Calu3 (cell line): Measurements from ENCODE around the gene HOOK1. TPM values are rescaled to one million over a fixed set of nuclear protein-coding genes. Genes with fewer than 3 reads are reported as not detected.
"Not testable (repeated sequence)": the region's sequence is repeated elsewhere in the genome, so short reads cannot be mapped to it uniquely, and the experiment has no call there.

Experiments used
- BruUV-seq: library from RNA; stranded (reverse); fragments of 400-500 nt; replicated peaks from 2 replicates; lab custom pipeline; 2021; lab: Mats Ljungman, UMichigan
- CTCF ChIA-PET: fragments of 300-600 bp; sonication (Branson Sonifier 250); formaldehyde crosslinking; loops from one replicate; lab custom pipeline; 2022; ENCODE audit warnings: antibody characterized with exemption; lab: Charles Lee
- DNase-seq: peaks from one replicate; pipeline ENCODE4 v3.0.0; 2022
- H3K27ac Mint-ChIP-seq: one replicate; pipeline ENCODE4 v1.8.0; 2022; ENCODE audit warnings: mixed read lengths; ENCODE audit not compliant: unreplicated experiment
- H3K27me3 Mint-ChIP-seq: one replicate; pipeline ENCODE4 v1.8.0; 2022; ENCODE audit warnings: mixed read lengths; ENCODE audit not compliant: unreplicated experiment
- H3K36me3 Mint-ChIP-seq: one replicate; pipeline ENCODE4 v1.8.0; 2022; ENCODE audit warnings: mild to moderate bottlenecking, moderate library complexity, mixed read lengths; ENCODE audit not compliant: insufficient read depth, unreplicated experiment
- H3K4me1 Mint-ChIP-seq: one replicate; pipeline ENCODE4 v1.8.0; 2022; ENCODE audit warnings: mild to moderate bottlenecking, low read depth, mixed read lengths; ENCODE audit not compliant: unreplicated experiment
- H3K4me3 Mint-ChIP-seq: one replicate; pipeline ENCODE4 v1.8.0; 2022; ENCODE audit warnings: mild to moderate bottlenecking, low read depth, moderate library complexity, mixed read lengths; ENCODE audit not compliant: unreplicated experiment
- H3K9me3 Mint-ChIP-seq: one replicate; pipeline ENCODE4 v1.8.0; 2022; ENCODE audit warnings: low read depth, mixed read lengths; ENCODE audit not compliant: unreplicated experiment
- intact Hi-C: fragments of 100-400 bp; cut with micrococcal nuclease; formaldehyde crosslinking; loops from one replicate; pipeline ENCODE4 v1.10.0; 2022; ENCODE audit not compliant: unreplicated experiment
- total RNA-seq: library from RNA; stranded (reverse); gene quantifications from 2 replicates; pipeline ENCODE4 v1.2.3, GENCODE V29; 2022
- TF ChIP-seq, protein P1 (sequence below): fragments of 200-600 bp; IDR thresholded peaks from one replicate; pipeline ENCODE4 v1.8.0; 2022; ENCODE audit warnings: antibody characterized with exemption; ENCODE audit not compliant: unreplicated experiment

The HOOK1 gene
- total RNA-seq, 1 experiment from 2014 or later, result 50.4 TPM

DNA sequence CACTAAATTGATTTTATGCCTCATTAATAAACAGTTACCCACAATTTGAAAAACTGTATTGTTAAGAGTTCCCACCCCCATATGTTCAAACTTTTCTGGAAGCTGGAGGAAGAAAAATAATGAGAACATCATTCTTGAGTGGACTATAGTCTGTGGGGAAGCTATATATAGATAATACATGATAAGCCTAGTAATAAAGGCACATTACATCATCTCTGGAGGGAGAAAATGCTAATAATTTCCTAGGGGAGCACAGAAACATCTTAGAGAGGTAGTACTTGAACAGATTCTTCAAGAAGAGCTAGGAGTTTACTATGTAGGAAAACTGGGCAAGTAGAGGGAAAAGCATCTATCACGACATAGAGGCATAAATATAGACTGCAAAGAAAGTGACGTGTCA, 92.2 kb downstream of the HOOK1 start:
- H3K4me3 Mint-ChIP-seq, result no peak overlapping the region
- no TSS peak for BruUV-seq
- no peaks in the 10 kb centered on the region for H3K27me3 Mint-ChIP-seq
- no peak overlapping the region for H3K27ac Mint-ChIP-seq
- TF ChIP-seq, protein P1, sequence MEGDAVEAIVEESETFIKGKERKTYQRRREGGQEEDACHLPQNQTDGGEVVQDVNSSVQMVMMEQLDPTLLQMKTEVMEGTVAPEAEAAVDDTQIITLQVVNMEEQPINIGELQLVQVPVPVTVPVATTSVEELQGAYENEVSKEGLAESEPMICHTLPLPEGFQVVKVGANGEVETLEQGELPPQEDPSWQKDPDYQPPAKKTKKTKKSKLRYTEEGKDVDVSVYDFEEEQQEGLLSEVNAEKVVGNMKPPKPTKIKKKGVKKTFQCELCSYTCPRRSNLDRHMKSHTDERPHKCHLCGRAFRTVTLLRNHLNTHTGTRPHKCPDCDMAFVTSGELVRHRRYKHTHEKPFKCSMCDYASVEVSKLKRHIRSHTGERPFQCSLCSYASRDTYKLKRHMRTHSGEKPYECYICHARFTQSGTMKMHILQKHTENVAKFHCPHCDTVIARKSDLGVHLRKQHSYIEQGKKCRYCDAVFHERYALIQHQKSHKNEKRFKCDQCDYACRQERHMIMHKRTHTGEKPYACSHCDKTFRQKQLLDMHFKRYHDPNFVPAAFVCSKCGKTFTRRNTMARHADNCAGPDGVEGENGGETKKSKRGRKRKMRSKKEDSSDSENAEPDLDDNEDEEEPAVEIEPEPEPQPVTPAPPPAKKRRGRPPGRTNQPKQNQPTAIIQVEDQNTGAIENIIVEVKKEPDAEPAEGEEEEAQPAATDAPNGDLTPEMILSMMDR, result no peak
- intact Hi-C loops, result no loop called here
- H3K4me1 Mint-ChIP-seq, result no peaks in the 10 kb centered on the region
- no peak for DNase-seq
- no peaks in the 10 kb centered on the region for H3K9me3 Mint-ChIP-seq
- CTCF ChIA-PET, result no interaction called here
- H3K36me3 Mint-ChIP-seq, result no peaks in the 10 kb centered on the region

DNA sequence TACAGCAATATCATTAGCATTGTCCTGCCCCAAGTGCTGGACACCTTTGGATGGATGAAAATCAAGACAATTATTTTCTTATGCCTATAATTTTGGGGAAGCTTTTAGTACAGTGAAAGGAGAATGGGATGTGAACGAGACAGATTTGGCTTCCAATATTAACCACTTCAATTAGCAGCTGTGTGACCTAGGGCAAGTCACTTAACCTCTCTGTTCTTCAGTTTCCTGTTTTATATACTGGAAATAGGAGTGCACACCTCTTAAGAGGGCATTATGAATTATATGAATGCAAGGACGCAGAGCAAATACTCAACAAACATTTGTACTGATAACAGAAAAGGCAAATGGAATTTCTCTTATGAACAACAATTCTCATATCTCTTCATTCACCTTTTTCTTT, 93.3 kb downstream of the HOOK1 start:
- DNase-seq, result no peak
- Mint-ChIP-seq H3K9me3 (no peaks in the 10 kb centered on the region), H3K36me3 (no peaks in the 10 kb centered on the region), H3K27me3 (no peaks in the 10 kb centered on the region), H3K27ac (no peak overlapping the region), H3K4me1 (no peaks in the 10 kb centered on the region), H3K4me3 (no peak overlapping the region)
- BruUV-seq, result no TSS peak
- TF ChIP-seq, protein P1, result no peak
- intact Hi-C loops, result no loop called here
- CTCF ChIA-PET, result no interaction called here

DNA sequence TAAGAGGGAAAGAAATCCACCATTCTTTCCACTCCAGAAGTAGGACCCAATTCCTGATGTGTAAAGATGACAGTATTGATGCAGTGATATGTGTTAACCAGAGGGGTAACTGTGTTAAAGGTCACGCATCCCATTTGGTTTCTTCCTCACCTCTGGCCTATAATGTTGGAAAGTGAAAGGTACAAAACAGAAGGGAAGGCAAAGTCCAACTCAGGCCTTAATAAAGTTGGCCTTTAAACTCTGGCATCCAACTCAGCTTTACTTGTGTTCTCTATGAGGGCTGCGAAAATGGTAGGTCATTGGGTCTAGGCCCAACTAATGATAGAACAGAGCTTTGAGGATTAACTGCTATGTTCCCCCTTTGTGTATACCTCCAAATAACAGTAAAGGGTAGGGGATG, 93.9 kb downstream of the HOOK1 start:
- Mint-ChIP-seq H3K27ac (no peak overlapping the region), H3K4me1 (no peaks in the 10 kb centered on the region), H3K27me3 (no peaks in the 10 kb centered on the region), H3K4me3 (no peak overlapping the region), H3K9me3 (no peaks in the 10 kb centered on the region), H3K36me3 (no peaks in the 10 kb centered on the region)
- CTCF ChIA-PET, result no interaction called here
- intact Hi-C loops, result no loop called here
- TF ChIP-seq, protein P1, result no peak
- no TSS peak for BruUV-seq
- no peak for DNase-seq

GRCh38 chr1:59914791-59915286, 100.1 kb downstream of the HOOK1 start:
- H3K27ac Mint-ChIP-seq, H3K36me3 Mint-ChIP-seq, H3K27me3 Mint-ChIP-seq, DNase-seq, BruUV-seq, H3K4me3 Mint-ChIP-seq, H3K4me1 Mint-ChIP-seq, CTCF ChIA-PET, intact Hi-C loops, H3K9me3 Mint-ChIP-seq: not testable (repeated sequence)

DNA sequence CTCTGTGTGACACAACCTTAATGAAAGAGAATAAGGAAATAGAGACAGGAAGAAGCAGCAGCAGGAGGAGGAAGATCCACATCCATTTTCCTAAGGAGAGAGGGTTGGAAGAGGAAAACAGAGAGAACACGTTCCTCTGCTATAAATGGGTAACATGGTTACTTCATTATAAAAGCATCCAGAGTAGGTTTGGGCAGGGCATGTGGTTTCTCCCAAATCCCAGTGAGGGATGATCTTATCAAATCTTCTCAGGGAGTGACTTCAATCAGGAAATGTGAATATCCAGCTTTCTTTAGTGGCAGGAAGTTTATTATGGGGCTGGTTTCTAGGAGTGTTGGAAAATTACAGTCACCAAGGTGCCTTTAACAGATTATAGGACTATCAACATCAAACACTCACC, 100.8 kb downstream of the HOOK1 start:
- H3K27me3 Mint-ChIP-seq, result no peaks in the 10 kb centered on the region
- CTCF ChIA-PET, result no interaction called here
- intact Hi-C loops, result no loop called here
- no peak overlapping the region for H3K4me3 Mint-ChIP-seq
- DNase-seq, result no peak
- no peaks in the 10 kb centered on the region for H3K4me1 Mint-ChIP-seq
- TF ChIP-seq, protein P1, result no peak
- H3K27ac Mint-ChIP-seq, result no peak overlapping the region
- BruUV-seq, result no TSS peak
- no peaks in the 10 kb centered on the region for H3K36me3 Mint-ChIP-seq
- no peaks in the 10 kb centered on the region for H3K9me3 Mint-ChIP-seq
